HG03469 (cell line): Measurements from ENCODE around the gene MCM8.
A peak's percentile ranks its signal among the peaks of the same experiment; 100 is the strongest.

Experiments
- ATAC-seq: cut with Tn5 transposase; IDR thresholded peaks from one replicate; pipeline ENCODE4 v1.9.1; 2021; ENCODE audit warnings: mild to moderate bottlenecking, moderate library complexity, moderate number of reproducible peaks; ENCODE audit not compliant: unreplicated experiment

MCM8 gene

DNA sequence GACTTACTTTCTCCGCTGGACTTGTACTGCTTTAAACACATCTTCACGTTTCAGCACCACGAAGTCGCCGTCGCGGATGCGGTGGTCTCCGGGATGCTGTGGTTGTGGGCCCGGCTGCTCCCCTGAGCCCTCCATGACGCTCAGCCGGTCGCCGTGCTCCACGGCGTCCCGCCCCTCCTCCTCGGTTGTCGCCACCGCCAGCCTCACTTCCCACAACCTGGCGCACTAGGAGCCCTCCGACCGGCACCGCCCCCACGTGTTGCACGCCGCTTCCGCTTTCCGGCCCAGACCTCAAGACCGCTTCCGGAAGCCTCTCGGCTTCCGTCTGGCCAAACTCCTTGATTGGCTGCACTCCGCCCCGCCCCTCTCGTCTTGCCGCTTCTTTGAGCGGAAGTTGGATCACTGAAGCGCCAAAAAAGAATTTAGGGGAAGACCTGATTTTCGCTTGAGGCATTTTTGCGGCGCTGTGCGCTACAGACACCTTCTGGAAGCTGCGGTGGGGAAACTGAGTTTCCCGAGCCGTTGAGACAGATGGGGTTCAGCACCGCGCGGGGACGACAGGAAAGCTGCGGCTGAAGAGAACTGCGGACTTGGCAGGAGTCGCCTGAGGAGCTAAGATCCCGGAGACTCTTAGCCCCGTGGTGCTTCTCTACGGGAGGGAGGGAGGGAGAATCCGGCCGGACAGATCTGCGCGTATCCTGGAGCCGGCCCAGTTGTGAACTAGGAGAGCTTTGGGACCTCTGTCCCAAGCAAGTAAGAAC is at the start of gene MCM8, which contains the start of gene TRMT6:
Gene MCM8, plus strand, starts transcription at position 382 of the 761 bp plus-strand sequence. CDS start 1,364 bp downstream, outside the sequence.
Gene TRMT6, minus strand, starts transcription at position 263 of the 761 bp plus-strand sequence. Its CDS starts 128 bp downstream, at position 135.
- ATAC-seq: peak; percentile 89

DNA sequence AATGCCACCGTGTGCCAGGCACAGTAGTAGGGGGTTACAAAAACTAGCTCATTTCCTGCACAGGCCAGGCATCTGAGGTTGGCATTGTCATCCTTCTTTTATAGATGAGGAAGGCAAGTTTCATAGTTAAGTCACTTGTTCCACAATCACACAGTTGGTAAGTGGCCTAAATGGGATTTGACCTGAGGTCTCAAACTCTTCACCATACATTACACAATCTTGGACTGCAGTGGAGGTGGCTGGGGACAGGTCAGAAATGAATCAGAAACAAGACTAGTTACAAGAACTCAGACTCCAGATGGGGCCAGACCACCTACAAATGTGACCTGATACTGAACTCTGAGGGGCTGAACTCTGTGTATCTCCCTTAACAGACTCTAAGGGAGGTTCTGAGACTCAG is 49.5 kb upstream of the MCM8 start:
- no peak for ATAC-seq

DNA sequence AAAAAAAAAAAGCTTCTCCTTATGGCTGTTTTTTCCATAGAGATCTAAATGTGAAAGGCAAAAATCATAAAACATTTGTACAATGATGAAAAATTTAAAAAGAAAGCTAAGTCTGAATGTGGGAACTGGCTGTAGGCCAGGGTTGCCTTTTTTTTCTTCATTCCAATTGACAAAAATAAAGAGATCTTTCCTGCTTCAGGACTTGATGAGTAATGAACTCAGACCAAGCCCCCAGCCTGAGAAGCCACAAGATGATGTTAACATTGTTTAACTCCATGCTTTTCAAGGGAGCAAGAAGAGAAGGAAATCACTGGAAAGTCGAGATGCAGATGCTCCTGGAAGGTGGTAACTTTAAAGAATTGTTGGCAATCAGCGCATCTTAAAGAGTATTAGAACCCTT is 41.5 kb upstream of the MCM8 start:
- ATAC-seq: no peak

DNA sequence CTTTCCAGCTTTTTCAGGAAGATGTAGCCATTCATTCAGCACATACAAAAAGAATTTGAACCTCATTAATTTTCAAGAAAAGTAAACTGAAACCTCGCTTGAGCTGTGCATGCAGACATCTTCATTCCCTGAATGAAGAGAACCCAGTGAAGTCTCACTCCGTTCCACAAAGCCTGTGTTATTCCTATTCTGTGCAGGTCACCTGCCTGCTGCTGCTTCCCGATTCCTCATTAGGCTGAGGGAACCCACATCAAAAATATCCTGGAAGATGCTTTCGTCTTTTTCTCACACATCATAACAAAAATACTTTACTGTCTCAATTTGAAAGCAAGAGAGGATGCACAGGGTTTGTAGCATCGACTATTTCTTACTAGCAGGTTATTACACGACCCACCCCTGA is 40.3 kb upstream of the MCM8 start:
- ATAC-seq: no peak

DNA sequence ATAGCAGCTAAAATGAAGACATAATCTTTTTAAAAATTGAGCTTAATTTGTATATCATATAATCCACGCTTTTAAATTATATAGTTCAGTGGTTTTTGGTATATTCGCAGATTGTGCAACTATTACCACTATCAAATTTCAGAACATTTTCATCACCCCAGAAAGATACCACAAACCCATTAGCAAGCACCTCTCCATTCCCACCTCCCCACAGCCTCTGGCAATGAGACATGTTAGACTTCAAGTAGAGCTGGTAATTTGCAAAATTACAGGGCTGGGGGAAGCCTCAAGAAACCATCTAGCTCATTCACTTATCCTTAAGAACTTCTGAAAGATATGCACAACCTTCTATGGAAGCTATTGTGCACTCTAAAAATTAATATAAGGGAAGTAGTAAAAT is 37.3 kb upstream of the MCM8 start:
- no peak for ATAC-seq

DNA sequence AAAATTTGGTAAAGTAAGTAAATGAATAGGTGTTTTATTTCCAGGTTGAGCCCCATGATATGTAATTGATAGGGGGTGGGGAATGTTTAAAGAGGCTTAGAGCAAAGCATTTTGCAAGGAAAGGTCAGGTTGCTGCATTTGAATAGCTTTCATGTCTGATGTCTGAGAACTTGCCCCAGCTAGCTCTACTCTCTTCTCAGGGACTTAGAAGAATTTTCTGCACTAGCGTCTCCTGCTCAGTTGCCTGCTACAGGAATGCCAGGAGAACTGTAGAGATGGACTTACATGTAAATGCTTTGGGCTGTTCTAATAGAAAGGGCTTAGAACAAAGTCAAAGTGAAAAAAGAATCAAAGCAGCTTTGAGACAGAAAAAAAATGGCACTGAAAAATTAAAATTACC is 35.6 kb upstream of the MCM8 start:
- no peak for ATAC-seq

DNA sequence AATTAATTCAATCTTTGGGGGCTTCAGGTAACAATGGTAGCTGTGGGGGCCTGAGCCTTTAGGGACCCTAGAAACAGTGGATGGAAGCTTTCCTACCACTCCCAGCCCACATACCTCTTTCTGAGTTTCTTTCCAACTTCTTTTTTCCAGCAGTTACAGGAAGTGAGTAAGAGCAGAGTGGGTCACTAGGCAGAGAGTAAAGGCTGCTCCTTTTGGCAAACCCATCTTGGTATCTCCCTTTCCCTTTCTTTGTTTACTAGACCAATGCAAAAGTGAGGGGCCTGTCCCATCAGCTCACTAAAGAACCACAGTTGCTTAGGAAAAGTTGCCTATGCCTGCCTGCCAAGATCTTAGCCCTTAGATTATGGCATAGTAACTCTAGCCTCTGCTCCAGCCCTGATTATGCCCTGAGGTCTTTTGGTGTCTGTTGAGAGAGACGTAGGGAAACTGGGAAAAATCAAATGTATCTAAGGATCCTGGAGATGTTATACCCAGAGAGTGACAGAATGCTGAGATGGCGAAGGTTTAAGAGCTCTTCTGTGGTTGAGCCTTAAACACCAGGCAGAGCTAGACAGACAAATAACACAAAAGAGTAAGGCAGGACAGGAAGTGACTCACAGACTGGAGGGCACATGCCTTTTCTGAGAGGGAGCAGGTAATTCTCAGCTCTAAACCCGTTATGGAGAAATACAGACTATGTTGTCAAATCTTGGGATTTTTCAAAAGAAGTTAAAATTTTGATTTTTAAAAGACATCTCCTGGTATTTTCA is 31.4 kb upstream of the MCM8 start:
- ATAC-seq: no peak

DNA sequence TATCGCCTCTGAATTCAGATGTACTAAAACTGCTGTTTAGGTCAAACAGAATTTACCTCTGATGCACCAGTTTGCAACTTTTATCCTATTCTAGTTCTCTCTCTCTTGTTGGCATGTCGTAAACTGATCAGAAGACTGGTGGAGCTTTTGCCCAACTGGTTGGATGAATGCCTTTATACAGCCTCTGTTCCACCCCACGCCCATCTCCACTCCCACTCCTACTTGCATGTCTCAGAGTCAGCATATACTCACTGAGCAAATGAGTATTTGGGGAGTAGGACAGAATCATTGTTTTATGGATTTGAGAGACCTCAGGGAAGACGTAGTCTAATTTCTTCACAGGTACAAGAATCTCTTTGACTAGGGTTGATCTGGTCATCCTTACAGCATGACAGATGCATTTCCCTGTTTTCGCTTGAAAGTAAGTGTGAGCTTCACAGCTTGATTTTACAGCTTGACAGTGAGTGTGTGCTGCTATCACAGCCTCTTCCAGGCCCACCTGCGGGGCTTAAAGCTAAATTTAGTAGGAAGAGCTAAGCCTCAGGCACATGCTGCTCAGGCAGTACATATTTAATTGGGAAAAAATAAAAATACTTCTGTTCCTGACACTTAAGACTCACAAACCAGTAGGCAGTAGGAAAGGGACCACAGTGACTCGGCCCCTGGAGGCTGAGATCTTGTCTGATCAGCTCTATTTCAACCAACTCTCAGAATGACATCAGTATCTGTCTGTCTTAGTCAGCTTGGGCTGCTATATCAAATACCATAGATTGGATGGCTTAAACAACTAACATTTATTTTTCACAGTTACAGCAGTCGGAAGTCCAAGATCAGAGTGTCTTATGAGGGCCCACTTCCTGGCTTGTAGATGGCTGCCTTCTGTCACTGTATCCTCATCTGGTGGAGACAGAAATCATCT is 30.6 kb upstream of the MCM8 start:
- ATAC-seq: no peak

DNA sequence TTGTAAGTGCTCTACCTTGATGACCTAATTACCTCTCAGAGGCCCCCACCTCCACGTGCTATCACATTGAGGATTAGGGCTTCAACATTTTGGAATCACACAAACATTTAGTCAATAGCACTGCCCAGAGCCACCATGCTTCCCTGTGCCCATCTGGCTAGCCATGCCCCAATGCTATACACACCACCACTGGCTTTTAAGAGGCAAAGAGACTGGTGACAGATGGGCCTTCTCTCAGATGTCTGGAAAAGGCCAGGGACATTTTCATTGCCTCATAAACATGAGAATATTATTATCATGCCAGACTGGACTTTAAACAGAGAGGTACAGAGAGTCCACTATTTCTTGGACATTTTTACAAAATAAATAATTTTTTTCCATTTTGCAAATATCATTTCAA is 29.9 kb upstream of the MCM8 start:
- ATAC-seq: no peak

DNA sequence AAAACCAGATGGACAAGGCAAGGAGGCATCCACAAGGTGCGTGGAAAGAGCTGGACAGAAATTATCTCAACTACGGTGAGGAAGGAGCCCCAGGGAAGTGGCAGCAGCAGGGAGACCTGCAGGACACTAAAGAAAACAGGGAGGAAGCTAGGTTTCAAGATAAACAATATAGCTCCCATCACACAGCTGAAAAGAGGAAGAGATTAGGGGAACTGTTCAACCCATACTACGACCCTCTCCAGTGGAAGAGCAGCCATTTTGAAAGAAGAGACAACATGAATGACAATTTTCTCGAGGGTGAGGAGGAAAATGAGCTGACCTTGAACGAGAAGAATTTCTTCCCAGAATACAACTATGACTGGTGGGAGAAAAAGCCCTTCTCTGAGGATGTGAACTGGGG is 27.0 kb upstream of the MCM8 start:
- no peak for ATAC-seq

DNA sequence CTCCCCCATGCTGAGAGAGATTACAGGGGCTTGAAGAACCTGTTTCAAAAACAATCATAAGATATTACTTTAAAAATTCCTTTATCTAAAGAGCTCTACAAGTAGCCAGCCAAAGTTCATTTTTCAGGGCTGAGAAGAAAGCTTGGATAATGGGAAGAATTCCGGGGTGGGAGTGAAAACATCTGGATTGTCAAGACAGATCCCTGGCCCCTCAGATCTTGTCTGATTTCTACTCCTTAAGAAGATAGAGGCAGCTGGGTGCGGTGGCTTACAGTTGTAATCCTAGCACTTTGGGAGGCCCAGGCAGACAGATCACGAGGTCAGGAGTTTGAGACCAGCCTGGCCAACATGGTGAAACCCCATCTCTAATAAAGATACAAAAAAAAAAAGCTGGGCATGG is 24.9 kb upstream of the MCM8 start:
- no peak for ATAC-seq

DNA sequence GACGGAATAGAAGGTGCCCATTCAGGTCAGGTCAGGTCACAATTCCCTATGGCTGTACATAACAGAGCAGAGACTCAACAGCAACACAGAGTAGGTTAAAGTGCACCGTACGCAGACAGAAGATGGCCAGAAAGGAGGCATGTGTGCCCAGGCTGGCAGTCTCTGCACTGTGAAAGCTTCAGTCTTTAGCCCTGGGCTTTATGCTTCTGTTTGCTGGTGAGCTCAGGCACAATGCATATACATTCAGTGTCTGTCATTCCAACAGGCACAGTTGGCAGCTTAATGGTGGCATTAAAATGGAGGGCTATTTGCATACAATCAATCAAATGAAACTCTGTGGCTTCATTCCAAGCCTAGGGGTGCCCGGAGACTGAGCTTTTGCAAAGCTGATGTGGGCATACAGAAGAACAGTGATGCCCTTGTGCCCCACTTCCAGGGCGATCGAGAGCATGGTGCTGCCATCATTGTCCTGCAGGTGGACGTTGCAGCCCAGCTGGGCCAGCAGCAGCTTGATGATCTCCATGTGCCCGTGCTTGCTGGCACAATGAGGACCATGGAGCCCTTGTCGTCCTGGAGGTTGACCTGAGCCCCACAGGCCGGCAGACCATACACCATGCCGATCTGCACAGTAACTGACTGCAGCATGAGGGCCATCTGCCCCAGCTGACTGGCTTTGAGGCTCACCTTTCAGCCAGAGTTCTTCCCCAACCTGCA is 22.5 kb upstream of the MCM8 start:
- ATAC-seq: no peak

DNA sequence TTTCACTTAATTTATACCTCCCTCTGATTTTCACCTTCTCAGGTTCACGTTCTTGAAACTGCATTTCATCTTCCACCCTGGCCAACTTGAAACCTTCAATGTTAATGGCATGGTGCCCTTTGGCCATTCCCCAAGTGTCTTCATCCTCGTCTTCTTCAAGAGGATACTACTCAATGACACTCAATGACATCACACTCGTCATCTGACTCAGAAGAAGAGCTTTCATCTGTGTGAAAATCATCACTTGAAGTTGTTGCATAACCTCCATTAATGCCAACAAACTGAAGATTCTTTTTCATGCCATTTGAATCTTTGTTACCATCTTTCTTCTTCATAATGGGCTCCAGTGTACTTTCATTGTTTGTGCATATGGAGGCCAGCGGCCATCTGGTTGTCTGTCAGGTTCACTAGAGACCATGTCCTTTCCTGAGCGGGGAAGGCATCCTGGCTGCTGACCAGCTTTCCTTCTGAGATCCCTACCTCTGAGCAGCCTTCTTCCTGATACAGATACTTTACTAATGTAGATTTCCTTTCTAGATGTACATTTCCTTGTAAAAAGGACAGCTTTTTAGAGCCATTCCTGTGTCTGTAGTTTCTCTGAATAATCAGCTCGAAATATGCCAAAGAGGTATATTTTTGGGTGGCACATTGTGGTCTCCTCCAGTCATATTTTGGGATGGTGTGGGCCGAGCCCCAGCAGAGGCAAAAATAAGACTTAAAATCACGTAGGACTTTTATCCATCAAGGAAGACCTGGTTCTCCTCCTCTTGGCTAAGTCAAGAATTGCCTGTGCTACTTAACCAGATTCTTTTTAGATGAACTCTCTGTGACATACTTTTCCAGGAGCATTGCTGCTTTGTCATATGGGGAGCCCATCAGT is 21.4 kb upstream of the MCM8 start:
- ATAC-seq: no peak

DNA sequence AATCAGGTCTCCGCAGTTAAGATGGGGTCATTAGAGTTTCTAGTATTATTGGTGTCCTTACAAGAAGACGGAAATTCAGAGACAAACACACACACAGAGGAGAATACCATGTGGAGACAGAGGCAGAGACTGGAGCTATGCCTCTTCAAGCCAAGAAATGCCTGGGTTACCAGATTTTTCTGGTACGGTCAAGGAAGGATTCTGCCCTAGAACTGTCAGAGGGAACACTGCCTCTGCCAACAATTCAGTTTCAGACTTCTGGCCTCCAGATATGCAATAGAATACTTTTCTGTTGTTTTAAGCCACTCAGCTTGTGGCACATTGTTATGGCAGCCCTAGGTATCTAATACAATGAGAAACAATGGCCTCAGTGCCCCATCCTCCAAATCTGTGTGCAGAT is 19.0 kb upstream of the MCM8 start:
- ATAC-seq: no peak

DNA sequence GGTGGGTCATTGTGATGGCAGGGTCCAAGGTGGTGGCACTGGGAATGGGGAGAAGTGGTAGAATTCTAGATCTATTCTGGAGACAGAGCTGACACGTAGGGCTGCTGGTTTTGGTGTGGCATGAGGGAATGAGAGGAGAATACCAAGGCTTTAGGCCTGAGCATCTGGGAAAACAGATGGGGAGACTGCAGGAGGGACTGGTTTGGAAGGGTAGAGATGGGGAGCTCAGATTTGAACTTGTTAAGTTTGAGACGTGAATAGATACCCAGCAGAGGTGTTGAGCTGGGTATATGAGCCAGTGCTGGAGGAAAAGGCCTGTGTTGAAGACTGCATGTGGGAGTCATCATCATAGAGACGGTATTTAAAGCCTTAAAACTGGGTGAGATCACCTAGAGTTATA is 17.7 kb upstream of the MCM8 start:
- no peak for ATAC-seq

DNA sequence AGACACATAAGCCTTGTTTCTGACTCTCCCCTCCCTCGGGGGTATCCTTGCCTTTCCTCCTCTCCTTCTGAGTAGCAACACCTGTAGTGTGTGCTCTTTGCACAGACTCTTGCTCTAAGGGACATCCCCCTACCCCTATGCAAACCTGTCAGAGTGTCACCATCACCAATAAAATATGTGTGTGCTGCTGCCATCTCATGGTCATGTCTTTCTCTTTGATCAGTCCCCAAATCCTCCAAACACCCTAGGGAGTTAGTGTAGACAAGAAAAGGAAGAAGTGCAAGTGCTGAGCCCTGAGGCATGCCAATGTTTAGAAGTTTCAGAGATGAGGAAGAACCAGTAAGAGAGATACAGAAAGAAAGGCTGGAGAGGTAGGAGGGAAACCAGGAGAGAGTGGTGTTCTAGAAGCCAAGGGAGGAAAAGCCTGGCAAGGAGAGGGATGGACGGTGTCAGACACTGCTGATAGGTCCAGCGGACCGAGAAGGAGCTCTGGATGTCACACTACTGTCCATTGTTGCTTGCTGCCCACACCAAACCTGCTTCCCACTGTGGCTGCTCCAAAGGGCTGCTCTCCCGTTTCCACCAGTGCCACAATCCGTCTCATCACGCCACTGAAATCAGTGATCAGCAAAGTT is 16.5 kb upstream of the MCM8 start:
- no peak for ATAC-seq

DNA sequence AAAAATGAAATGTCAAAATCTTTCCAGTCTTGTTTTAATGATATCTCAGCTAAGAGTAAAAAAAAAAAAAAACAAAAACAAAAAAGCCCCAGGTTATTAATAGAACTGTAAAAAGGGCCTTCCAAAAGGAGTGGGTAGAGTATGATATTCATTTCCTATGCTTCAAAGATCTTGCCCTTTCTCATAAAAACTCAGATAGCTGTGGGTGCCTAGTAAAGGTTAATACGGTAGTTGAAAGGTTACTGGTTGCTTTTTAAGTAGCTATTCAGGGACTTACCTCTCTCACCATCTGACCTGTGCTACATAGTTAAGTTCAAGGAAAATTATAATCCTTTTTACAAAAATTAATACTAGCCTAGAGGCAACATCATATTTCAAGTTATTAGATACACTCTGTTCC is 15.1 kb upstream of the MCM8 start:
- no peak for ATAC-seq

DNA sequence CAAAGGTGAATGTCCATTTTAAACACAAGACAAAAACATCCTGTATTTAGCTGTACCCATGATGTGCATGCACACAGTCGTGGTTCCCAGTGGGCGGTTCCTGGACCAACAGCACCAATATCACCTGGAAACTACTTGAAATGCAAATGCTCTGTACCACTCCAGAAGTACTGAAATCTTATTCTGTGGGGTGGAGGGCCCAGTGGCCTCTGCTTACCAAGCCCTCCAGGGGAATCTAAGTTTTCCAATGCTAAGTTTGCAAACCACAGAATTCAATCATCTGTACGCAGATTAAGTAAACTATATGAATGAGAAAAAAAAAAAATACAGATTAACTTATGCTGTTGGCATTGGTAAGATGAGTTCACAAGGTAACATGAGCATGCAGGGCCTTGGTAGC is 14.2 kb upstream of the MCM8 start:
- no peak for ATAC-seq

DNA sequence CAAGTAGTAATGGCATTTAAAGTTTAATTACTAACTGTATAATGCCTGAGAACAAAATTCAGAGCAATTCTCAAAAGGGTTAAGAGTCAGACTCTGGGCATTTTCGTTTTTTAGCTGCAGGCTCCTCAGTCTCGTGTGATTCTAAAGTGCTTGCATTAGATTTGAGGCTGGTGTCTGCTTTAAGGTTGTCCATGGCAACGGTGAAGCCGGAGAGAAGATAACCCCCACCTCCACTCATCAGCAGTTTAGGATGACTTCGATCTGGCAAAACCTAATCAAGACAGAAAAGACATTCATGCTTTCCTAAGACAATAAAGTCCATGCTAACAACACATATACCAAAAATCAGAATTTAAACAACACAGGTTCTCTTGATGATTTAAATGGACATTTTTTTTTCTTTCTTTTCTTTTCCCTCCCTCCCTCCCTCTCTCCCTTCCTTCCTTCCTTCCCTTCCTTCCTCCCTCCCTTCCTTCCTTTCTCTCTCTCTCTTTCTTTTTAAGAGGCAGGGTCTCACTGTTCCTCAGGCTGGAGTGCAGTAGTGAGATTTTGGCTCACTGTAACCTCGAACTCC is 11.9 kb upstream of the MCM8 start:
- no peak for ATAC-seq
